ENCODE measurements around the gene PSG11.
"Not testable (repeated sequence)": the region's sequence is repeated elsewhere in the genome, so short reads cannot be mapped to it uniquely, and the experiment has no call there.

PSG11 gene

DNA sequence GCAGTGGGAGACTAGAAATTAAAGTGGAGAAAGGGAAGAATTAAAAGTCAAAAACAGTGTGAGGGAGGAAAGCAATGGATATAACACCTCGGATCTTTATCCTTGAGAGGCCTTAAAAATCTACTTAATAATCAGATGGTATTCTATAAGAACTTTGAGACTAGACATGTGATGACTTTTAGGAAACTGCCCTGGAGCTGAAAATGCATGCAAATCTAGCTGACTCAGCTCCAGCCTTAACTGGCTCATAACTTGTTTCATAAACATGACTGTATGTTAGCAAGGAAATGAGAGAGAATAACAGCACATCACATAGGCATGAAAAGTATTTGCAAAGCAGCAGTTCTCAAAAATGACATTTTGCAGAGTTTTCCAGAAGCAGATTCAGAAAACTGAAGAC lies 38.1 kb downstream of the PSG11 start:
- not testable (repeated sequence) for DNase-seq

DNA sequence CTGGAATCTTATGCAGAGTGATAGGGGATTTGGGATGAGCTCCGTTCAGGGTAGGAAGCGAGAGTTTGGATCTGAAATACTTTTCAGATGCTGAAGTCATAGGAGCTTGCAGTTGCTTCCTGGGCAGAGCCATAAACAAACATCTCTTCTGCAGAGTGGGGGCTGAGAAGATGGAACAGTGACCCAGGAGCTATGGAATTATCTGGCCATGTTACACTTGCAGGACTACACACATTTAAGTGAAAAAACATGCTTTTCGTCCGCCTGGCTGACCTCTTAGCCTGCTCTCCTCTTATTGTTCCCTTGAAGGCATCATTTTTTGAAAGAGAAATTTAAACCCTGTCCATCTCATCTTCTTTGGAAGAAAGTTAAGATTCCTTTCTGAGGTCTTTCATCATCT lies 40.7 kb downstream of the PSG11 start:
- no peak for DNase-seq

DNA sequence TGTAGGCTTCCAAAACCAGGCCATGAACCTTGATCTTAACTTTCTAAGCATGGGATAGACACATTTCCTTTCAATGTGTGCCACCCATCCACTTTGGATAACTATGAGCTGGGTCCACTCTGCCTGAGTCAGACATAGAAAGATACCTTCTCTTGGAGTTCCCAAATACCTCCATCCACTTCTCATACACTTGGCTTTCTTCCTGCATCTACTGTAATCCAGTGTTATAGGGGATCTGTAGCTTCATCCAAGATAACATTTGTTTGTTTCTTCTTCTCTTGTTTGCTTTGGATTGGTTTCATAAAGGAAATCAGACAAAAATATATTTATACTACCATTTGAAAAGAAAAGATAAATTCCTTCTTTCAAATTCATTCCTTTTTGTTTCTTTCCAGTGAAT lies 44.2 kb downstream of the PSG11 start:
- DNase-seq = not testable (repeated sequence)

DNA sequence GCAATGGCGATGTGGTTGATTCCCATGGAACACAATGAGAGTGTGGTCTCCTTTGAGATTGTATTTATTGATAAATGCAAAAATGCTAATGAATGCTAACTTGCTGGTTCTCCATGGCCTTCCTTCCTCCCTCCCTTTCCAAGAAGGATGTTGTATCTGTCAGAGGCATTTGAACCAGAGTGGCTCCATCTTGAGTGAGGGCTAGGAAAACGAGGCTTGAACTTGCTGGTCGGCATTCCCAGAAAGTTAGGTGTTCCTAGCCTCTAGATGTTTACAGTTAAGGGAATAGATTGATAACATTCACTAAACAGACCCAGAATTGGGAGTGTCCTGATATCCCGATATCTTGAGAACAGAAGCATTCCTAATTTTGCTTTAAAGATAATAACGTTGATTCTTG lies 54.8 kb downstream of the PSG11 start:
- DNase-seq = not testable (repeated sequence)

DNA sequence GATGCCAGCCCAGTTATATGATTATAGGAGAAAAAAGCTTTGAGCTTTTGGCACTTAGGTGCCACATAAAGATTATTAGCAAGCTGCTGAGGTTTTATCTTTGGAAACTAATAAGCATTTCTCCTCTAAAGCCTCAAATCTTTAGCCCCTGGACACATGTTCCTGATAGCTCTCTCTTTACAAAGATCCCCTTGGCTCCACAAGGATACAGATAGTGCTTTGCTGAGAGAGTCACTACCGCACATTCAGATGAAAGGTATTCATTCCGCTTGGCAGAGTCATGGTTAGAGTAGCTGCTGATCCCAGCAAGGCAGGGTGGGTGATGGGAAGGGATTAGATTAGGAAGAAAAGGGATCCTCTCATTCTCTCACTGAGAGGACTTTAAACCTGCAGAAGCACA lies 61.1 kb downstream of the PSG11 start:
- DNase-seq = peak; percentile 97

DNA sequence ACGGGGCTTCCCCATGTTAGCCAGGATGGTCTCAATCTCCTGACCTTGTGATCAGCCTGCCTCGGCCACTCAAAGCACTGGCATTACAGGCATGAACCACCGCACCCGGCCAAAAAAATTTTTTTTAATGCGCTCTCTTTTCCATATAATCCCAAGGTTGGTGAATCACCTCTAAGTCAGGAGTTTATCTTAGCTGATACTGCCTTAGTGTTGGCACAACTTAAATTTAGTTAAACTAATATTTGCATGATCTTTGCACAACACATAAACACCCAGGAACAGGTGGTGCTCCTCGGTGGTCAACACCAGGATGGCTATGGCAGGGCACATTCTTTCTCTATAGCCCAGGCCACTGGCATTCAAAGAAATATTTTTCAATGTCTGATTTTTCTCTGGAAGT lies 65.2 kb downstream of the PSG11 start:
- DNase-seq = peak; percentile 85
